AG04450 (cell line): ENCODE results near the gene KIAA0825. TPM values are rescaled to one million over a fixed set of nuclear protein-coding genes. Genes with fewer than 3 reads are reported as not detected.

Source experiments
- CTCF ChIA-PET: fragments of 300-600, 350-600 bp; formaldehyde crosslinking; extraction: SDS; loops from one replicate; lab custom pipeline; 2022; ENCODE audit warnings: antibody characterized with exemption, inconsistent platforms; lab: Charles Lee
- POLR2A ChIA-PET: fragments of 350-600 bp; formaldehyde crosslinking; extraction: SDS; loops from one replicate; lab custom pipeline; 2021; ENCODE audit warnings: antibody characterized with exemption, inconsistent platforms; lab: Yijun Ruan, JAX
- DNase-seq: peaks from one replicate; pipeline ENCODE4 v3.0.0-alpha.2; 2011; ENCODE audit warnings: low read depth, low spot score
- H3K27ac ChIP-seq: one replicate; pipeline ENCODE4 v1.5.1; 2012; ENCODE audit warnings: low read depth, low read length, control low read depth
- H3K27me3 ChIP-seq: one replicate; pipeline ENCODE4 v1.6.0; 2012; ENCODE audit warnings: low read length; ENCODE audit not compliant: control insufficient read depth, insufficient read depth
- H3K4me3 ChIP-seq: 2 replicates; pipeline ENCODE4 v1.5.1; 2011; ENCODE audit warnings: mild to moderate bottlenecking, low read depth, low read length, control low read depth
- H3K9me3 ChIP-seq: 2 replicates; pipeline ENCODE4 v1.5.1; 2012; ENCODE audit warnings: low read length; ENCODE audit not compliant: control insufficient read depth, insufficient read depth
- polyA plus RNA-seq: library from polyadenylated mRNA; depleted of rRNA; stranded (reverse); fragments of >200 nt; gene quantifications from 2 replicates; pipeline ENCODE4 v1.2.3, GENCODE V29; 2011
- TF ChIP-seq, protein P1 (sequence below): IDR thresholded peaks from 2 replicates; pipeline ENCODE4 v1.5.1; 2011; ENCODE audit warnings: low read depth, low read length, control low read depth, inconsistent platforms

Gene KIAA0825
- polyA plus RNA-seq, 1 experiment: 2.1 TPM

DNA sequence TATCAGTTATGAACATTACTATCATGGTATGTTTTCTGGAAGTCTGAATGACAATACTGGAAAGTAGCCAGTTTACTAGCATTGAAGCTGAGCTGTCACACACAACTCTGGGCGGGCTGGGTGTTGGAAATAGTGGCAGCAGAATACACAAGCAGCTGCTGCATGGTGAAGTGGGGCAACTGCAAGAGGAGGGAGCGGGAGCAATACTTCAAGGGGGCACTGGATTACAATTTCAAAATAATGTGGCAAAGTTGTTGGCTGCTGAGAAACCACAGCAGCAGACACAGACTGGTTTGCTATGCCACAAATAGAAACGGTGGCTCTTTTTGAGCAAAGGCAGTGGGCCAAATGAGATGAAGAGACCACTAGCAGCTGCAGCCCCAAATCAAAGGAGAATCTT lies 350.2 kb downstream of the KIAA0825 start:
- no peak overlapping the region for H3K27ac ChIP-seq
- TF ChIP-seq, protein P1, sequence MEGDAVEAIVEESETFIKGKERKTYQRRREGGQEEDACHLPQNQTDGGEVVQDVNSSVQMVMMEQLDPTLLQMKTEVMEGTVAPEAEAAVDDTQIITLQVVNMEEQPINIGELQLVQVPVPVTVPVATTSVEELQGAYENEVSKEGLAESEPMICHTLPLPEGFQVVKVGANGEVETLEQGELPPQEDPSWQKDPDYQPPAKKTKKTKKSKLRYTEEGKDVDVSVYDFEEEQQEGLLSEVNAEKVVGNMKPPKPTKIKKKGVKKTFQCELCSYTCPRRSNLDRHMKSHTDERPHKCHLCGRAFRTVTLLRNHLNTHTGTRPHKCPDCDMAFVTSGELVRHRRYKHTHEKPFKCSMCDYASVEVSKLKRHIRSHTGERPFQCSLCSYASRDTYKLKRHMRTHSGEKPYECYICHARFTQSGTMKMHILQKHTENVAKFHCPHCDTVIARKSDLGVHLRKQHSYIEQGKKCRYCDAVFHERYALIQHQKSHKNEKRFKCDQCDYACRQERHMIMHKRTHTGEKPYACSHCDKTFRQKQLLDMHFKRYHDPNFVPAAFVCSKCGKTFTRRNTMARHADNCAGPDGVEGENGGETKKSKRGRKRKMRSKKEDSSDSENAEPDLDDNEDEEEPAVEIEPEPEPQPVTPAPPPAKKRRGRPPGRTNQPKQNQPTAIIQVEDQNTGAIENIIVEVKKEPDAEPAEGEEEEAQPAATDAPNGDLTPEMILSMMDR: no peak
- no peak for DNase-seq
- H3K9me3 ChIP-seq: no peaks in the 10 kb centered on the region
- no peaks in the 10 kb centered on the region for H3K27me3 ChIP-seq
- ChIA-PET CTCF (no interaction called here), POLR2A (no interaction called here)
- no peak overlapping the region for H3K4me3 ChIP-seq

DNA sequence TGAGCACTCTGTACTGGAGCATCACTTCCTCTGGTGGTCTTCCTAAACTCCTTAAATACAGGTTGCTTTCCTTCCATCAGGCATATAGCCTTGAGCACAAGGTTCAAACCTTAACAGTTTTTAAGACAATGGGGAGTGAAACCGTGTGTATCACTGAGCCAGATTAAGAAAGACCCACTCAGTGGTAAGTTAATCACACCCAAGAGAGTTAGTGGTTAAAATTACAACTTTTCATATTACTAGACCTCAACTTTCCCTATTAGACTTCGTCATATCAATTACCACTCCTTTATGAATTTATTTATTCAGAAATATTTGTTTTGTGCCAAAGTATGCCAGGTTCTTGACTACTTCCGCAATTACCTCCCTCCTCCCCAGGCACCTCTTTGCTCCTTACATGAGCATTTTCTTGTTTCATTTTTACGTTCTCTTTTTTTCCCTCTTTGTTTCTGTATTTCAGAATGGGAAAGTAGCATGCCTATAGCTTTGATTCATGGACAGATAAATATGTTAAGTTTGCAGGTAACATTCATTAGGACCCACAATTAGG lies 351.0 kb downstream of the KIAA0825 start:
- Histone ChIP-seq H3K4me3 (no peak overlapping the region), H3K27me3 (no peaks in the 10 kb centered on the region), H3K9me3 (no peaks in the 10 kb centered on the region), H3K27ac (no peak overlapping the region)
- no peak for DNase-seq
- ChIA-PET POLR2A (no interaction called here), CTCF (no interaction called here)
- TF ChIP-seq, protein P1: no peak

DNA sequence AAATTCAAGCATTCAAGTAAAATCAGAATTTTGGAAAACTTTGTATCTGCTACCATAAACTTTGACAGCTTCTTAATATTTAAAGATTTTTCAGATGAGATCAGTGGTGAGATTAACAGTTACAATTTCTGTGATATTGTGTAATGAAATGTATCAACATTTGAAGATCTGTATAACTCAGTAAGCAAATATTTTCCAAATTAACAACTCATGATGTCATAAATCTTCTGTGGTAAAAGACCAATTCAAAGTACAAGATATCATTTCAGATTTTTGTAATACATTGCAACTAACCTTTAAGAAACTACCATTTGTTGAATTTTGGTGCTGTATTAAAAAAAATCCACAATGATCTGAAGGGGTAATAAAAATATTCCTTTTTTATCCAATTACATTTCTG lies 352.2 kb downstream of the KIAA0825 start:
- DNase-seq: no peak
- no peaks in the 10 kb centered on the region for H3K9me3 ChIP-seq
- POLR2A ChIA-PET: no interaction called here
- H3K27ac ChIP-seq: no peak overlapping the region
- no peak overlapping the region for H3K4me3 ChIP-seq
- TF ChIP-seq, protein P1: no peak
- H3K27me3 ChIP-seq: no peaks in the 10 kb centered on the region
- CTCF ChIA-PET: no interaction called here

DNA sequence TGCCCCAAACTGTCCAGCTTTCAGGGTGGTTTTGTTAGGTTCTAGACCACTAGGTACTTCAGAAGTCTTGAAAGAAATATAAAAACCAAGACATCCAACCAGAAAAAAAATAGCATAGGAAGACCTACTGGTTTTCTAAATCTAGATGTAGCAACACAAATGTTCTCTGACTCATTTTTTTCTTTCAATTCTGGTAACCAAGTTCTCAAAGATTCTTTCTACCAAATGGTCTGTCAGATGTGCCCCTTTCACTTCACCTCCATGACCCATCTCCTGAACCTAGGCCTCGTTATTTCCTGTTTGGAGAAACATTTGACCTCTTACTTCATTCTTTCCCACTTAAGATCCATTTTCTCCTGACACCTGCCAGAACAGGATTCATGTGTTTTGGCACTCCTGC lies 355.3 kb downstream of the KIAA0825 start:
- H3K9me3 ChIP-seq: no peaks in the 10 kb centered on the region
- H3K27ac ChIP-seq: no peak overlapping the region
- TF ChIP-seq, protein P1: no peak
- no peak for DNase-seq
- ChIA-PET POLR2A (no interaction called here), CTCF (no interaction called here)
- no peaks in the 10 kb centered on the region for H3K27me3 ChIP-seq
- H3K4me3 ChIP-seq: no peak overlapping the region

DNA sequence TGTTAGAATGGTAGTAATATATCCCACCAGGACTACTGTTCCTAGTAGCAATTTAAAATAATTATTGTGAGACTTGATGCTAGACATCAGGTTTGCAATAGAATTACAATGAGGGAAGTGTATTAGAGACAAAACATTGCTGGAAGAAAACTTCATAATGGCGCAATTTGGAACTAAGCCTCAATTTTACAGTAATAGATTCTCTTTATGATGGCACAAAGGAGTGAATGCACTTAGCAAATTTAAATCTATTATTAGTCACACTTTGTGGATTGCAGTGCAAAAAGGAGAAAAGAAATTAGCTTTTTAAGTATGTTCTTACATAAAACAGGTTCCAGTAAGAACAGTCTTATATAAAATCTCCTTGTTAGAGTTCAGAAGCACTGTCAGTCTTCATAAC lies 358.3 kb downstream of the KIAA0825 start:
- DNase-seq: no peak
- TF ChIP-seq, protein P1: no peak
- Histone ChIP-seq H3K27me3 (no peaks in the 10 kb centered on the region), H3K4me3 (no peak overlapping the region), H3K27ac (no peak overlapping the region), H3K9me3 (no peaks in the 10 kb centered on the region)
- POLR2A ChIA-PET: no interaction called here
- CTCF ChIA-PET: no interaction called here
